Pulmonary artery endothelial cell (primary cell): ENCODE measurements around the gene MDFI. TPM values are rescaled to one million over a fixed set of nuclear protein-coding genes. Genes with fewer than 3 reads are reported as not detected.

Source experiments
- DNase-seq: peaks from one replicate; pipeline ENCODE4 v3.0.0-alpha.2; 2011; ENCODE audit warnings: low read depth, low spot score
- total RNA-seq: library from RNA; depleted of rRNA; stranded (reverse); fragments of >200 nt; gene quantifications from 2 replicates; pipeline ENCODE4 v1.2.3, GENCODE V29; 2014

MDFI gene
- total RNA-seq, 1 donor from 2014 or later: 26.8 TPM

DNA sequence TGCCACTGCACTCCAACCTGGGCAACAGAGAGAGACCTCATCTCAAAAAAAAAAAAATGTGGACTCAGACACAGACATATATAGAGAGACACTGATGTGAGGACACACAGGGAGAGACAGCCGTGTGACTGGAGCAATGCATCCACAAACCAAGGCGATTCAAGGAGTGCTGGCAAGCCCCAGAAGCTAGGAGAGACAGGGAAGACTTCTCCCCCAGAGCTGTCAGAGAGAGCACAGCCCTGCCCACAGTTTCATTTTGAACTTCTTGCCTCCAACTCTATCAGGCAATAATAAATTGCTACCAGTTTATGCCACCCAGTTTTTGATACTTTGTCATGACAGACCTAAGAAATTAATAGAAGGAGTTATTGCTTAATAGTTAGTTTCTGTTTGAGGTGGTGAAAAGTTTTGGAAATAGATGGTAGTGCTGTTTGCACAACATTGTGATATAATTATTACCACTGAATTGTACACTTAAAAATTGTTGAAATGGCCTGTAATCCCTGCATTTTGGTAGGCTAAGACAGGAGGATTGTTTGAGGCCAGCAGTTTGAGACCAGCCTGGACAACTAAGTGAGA lies 5.1 kb upstream of the MDFI start:
- DNase-seq: no peak

DNA sequence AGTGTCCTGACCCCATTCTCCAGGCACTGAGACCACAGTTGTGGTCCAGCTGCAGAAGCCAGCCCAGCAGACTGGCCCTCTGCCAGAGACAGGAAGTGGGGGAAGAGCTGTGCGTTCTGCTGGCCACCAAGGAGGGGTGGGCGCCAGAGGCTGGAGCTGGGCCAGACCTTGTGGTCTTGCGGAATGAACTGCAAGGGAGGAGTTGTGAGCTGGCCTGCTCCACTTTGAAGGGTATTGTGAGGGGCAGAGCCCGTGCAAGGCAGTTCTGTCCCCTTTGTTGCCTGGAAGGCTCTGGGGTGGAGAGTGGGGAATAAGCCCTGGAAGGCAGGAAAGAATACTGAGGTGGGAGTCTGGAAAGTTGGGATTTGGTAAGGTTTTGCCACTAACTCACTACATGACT lies 3.6 kb upstream of the MDFI start:
- no peak for DNase-seq

GRCh38 chr6:41635365-41635764 lies 2.9 kb upstream of the MDFI start:
- DNase-seq: no peak

DNA sequence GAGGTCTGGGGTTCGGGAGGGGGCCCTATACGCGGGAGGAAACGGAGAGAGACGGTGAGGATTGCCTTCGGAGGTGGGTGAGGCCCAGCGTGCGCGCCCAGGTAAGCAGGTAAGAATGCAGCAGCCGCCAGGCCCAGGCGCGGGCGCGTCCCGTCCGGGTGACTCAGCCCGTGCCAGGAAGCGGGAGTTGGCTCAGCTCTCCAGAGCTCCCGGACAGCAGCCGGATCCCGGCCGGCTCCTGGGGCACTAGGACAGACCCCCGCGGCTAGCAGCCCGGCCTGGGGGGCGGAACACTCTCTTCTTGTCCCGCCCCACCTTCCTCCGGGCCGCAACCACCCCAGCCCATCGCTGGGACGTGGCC lies 1.5 kb upstream of the MDFI start:
- DNase-seq: no peak

- no peak for DNase-seq
Observed at GRCh38 chr6:41637194-41638001, 870 bp upstream of the MDFI start.

GRCh38 chr6:41638935-41639808 lies 904 bp downstream of the MDFI start:
- DNase-seq: no peak

DNA sequence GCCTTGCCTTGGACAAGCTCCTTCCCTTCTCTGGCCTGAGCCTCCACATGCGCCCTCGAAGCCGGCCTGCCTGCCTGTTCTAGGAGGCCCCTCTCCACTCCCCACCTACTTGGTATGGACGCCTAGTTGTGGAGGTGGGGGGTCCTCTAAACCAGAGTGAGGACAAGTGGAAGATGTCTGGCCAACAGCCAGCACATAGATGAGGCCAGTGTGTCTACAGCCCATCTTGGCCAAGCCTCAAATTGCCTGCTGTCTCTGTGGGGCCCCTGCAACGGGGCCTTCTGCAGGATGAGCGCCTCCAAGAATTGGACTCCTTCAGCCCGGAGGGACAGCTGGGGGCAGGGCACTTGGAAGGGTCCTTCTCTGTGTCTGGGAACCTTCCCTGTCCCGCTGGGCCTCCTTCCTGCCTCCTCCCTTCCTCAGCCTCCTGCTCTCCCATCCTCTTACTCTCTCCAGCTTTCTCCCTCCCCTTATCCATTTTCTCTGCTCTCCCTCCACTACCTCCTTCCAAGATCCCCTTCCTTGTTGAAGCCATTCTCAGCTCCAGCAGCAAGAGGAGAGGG lies 1.6 kb downstream of the MDFI start:
- DNase-seq: no peak

GRCh38 chr6:41640426-41640825 lies 2.2 kb downstream of the MDFI start:
- DNase-seq: no peak

DNA sequence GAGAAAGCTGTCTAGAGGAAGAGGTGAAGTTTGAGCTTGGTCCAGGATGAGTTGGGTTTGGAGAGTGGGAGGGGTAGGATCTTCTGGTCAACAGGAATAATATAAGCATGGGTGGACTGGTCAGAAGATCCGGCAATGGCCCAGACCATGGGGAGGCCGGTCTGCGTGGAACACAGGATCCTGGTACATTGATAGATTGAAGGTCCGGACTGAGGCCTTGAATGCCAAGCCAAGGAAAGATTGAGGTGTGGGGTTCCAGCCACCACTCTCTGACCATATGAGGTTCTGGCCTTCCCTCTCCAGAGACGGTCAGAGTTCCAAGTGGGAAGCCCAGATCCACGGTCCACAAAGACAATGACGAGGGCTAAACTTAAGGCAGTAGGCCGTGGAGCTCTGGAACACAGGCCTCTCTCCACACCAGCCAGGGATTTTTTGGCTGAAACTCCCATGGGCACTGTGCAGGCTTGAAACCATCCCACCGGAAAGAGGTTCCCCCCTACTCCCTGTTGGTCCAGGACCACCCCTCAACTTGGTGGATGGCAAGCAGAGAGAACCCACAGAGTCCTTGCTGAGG lies 3.2 kb downstream of the MDFI start:
- no peak for DNase-seq

- no peak for DNase-seq
Observed at GRCh38 chr6:41642090-41642959, 4.1 kb downstream of the MDFI start.

DNA sequence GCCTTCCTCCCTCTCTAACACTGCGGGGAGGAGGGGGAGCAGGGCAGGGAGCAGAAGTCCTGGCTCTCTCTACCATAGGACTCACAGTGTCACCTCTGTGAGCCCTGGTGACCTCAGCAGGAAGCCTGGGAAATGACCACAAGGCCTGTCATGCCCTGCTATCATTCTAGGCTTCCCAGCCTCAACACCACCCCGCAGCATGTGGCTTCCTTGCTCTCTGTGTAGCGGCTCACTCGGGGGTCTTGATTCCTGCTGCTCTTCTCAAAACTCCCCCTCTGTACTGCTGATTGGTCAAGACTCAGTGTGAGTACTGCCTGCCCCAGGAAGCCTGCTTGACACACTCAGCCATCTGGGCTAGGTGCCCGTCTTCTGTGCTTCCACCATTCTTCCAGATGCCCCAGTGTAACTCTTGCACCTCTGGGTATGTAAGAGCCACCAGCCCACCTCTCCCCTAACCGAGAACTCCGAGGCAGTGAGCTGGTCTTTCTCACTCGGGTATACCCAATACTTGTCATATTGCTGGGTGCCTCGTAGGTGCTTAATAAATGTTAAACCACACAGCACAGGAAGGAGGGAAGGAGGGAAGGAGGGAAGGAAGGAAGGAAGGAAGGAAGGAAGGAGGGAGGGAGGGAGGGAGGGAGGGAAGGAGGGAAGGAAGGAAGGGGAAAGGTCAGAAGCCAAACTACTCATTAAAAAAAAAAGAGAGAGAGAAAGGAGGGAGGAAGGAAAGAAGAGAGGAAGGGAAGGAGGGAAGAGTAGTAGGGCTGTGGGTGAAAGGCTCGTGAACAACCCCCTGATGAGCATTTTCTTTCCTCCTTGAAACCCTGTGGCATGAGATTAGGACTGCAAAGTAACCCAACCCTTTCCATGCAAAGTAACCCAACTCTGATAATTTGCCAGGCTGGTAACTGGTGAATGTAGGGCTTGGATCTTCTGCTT lies 5.0 kb downstream of the MDFI start:
- DNase-seq: no peak

- DNase-seq: no peak
Observed at GRCh38 chr6:41643899-41644269, 5.6 kb downstream of the MDFI start.

DNA sequence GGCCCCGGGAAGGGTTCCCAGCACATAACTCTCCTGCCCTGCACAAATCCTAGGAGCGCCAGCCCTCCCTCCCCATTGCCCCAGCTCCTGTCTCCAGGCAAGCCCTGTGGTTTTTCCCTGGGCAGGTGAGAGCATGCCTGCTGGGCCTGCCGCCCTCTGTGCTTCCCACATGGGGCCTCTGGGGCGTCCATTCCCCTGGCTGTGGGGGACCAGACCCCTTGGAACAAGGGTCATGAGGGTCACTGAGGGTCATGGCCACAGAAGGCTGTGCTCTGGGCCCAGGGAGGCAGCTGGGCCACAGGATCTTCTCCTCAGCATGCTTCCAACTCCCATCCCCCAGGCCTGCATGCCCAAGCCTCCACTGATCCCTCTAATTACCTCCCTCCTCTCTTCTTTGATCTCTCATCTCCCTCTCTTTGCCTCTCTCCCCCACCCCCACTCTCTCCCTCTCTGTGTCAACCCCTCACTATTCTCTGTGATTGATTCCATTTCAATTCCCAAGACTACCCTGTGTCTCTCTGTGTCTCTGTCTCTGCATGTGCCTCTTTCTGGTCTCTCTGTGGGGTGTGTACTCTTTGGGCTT lies 6.1 kb downstream of the MDFI start:
- no peak for DNase-seq

DNA sequence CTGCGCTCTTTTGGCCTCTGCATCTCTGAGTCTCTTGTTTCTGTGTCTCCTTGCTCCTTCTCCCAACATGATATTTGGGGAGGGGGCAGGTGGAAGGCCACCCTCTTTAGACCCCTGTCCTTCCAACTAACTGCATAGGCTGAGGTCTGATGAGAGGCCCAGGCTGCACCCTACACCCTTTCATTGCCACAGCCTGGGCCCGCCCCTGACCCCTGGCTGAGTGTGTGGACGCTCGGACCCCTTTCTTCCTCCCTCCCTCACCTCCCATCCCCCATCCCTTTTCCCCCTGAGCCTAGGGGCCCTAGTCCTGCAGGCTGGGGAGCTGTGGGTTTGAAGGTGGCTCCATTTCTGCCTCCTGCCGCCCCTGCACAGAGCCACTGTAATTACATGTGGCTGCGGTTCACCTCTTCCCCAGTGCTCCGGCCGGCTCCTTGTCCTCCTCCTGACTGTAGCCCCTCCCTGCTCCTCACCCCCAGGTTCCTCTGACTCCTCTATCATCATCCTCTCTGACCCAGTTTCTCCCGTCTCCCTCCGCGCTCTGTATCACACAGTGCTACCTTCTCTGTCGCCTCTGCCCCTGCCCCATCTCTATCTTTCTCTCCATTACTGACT lies 6.8 kb downstream of the MDFI start:
- no peak for DNase-seq

- no peak for DNase-seq
Observed at GRCh38 chr6:41646026-41646795, 7.9 kb downstream of the MDFI start.

- no peak for DNase-seq
Observed at GRCh38 chr6:41647061-41647511, 8.8 kb downstream of the MDFI start.

GRCh38 chr6:41648070-41648585 lies 9.9 kb downstream of the MDFI start:
- DNase-seq: no peak

DNA sequence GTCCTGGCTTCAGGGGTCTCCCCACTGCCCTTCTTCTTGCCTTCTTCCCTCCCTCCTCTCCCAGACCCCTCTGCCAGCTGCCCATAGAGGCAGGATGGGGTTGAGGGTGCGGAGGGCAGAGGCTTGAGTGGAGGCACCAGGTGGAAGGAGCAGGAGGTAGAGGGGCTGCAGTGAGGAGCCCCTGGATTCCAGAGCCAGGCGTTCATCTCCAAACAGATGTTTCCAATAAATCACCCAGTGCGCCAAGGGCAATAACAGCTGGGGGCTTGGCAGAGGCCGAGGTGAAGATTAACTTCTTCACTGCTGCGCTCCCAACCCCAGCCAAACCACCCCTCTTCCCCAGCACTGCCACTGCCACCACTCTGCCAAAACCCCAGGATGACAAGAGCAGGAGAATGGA lies 10.7 kb downstream of the MDFI start:
- no peak for DNase-seq
